CD4-positive, alpha-beta T cell treated with Interleukin-10 for 1 hour (primary cell): ENCODE results near the gene SCPEP1.
"Not testable (repeated sequence)": the region's sequence is repeated elsewhere in the genome, so short reads cannot be mapped to it uniquely, and the experiment has no call there.

Source experiments
- DNase-seq: peaks from one replicate; pipeline ENCODE4 v3.0.0-alpha.2; 2020

The SCPEP1 gene

GRCh38 chr17:56977673-56978395, at the start of gene SCPEP1:
SCPEP1 (plus strand) TSS chr17:56978131; CDS start chr17:56978160, 29 bp downstream.
- peak; percentile 87 for DNase-seq

GRCh38 chr17:56928586-56928985, 49.3 kb upstream of the SCPEP1 start:
- DNase-seq: no peak

GRCh38 chr17:56929362-56929969, 48.5 kb upstream of the SCPEP1 start:
- DNase-seq: no peak

GRCh38 chr17:56930739-56931337, 47.1 kb upstream of the SCPEP1 start:
- DNase-seq: no peak

- no peak for DNase-seq
Observed at GRCh38 chr17:56933151-56933745, 44.7 kb upstream of the SCPEP1 start.

GRCh38 chr17:56933868-56934267, 44.1 kb upstream of the SCPEP1 start:
- DNase-seq: no peak

GRCh38 chr17:56934280-56934679, 43.7 kb upstream of the SCPEP1 start:
- DNase-seq: no peak

GRCh38 chr17:56935461-56935860, 42.5 kb upstream of the SCPEP1 start:
- DNase-seq: no peak

- DNase-seq: no peak
Observed at GRCh38 chr17:56936697-56937322, 41.1 kb upstream of the SCPEP1 start.

- DNase-seq: no peak
Observed at GRCh38 chr17:56937687-56938086, 40.2 kb upstream of the SCPEP1 start.

GRCh38 chr17:56938206-56938605, 39.7 kb upstream of the SCPEP1 start:
- not testable (repeated sequence) for DNase-seq

GRCh38 chr17:56939869-56940484, 38.0 kb upstream of the SCPEP1 start:
- peak; percentile 72 for DNase-seq

- no peak for DNase-seq
Observed at GRCh38 chr17:56943505-56944125, 34.3 kb upstream of the SCPEP1 start.

- DNase-seq: no peak
Observed at GRCh38 chr17:56945938-56946505, 31.9 kb upstream of the SCPEP1 start.

GRCh38 chr17:56947741-56948140, 30.2 kb upstream of the SCPEP1 start:
- no peak for DNase-seq

- DNase-seq: no peak
Observed at GRCh38 chr17:56948491-56948890, 29.4 kb upstream of the SCPEP1 start.

- no peak for DNase-seq
Observed at GRCh38 chr17:56949595-56949994, 28.3 kb upstream of the SCPEP1 start.

GRCh38 chr17:56956992-56957391, 20.9 kb upstream of the SCPEP1 start:
- no peak for DNase-seq

GRCh38 chr17:56960596-56961538, 17.1 kb upstream of the SCPEP1 start, which contains the start of gene COIL:
COIL (minus strand) TSS chr17:56961050; CDS start chr17:56961019, 31 bp downstream.
- peak; percentile 93 for DNase-seq

GRCh38 chr17:56965241-56965640, 12.7 kb upstream of the SCPEP1 start:
- DNase-seq: not testable (repeated sequence)

GRCh38 chr17:56965681-56966080, 12.2 kb upstream of the SCPEP1 start:
- DNase-seq: not testable (repeated sequence)
